GM12864 (cell line): ENCODE data around the gene TSPAN19.

Experiments
- DNase-seq: peaks from one replicate; pipeline ENCODE4 v3.0.0-alpha.2; 2011; ENCODE audit warnings: low read depth
- H3K4me3 ChIP-seq: 2 replicates; pipeline ENCODE4 v1.5.1; 2011; ENCODE audit warnings: mild to moderate bottlenecking, low read depth, low read length, control low read depth
- TF ChIP-seq, protein P1 (sequence below): IDR thresholded peaks from 2 replicates; pipeline ENCODE4 v1.5.1; 2011; ENCODE audit warnings: low read depth, mild to moderate bottlenecking, moderate library complexity, low read length, control low read depth, inconsistent platforms; ENCODE audit errors: missing control alignments

The TSPAN19 gene

DNA sequence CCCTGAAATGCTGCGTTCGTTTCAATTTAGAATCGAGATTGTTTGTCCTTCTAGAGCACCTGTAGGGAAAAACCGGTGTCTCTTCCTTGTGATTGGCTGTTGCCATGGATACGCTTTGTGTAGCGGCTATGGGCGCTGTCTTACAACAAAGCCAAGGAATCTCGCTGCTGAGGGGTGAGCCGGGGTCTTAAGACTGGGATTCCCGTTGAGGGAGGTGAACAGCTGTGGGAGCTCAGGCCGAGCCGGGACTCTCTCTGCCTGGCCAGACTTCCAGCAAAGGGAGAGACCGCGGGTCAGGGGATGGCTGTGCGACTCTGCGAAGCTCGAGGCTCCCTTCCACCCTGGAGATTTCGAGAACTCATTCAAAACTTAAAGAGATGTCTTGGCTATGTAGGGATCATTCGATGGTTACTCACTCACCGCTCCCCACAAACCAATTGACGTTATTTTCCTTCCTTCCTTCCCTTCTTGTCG lies at the start of gene TSPAN19, which contains the start of gene LRRIQ1:
TSPAN19 (minus strand) TSS at position 44 of the 474 bp plus-strand sequence. CDS start 6,331 bp downstream, outside the sequence.
LRRIQ1 (plus strand) TSS at position 118 of the 474 bp plus-strand sequence. CDS start 1,826 bp downstream, outside the sequence.
- TF ChIP-seq, protein P1, sequence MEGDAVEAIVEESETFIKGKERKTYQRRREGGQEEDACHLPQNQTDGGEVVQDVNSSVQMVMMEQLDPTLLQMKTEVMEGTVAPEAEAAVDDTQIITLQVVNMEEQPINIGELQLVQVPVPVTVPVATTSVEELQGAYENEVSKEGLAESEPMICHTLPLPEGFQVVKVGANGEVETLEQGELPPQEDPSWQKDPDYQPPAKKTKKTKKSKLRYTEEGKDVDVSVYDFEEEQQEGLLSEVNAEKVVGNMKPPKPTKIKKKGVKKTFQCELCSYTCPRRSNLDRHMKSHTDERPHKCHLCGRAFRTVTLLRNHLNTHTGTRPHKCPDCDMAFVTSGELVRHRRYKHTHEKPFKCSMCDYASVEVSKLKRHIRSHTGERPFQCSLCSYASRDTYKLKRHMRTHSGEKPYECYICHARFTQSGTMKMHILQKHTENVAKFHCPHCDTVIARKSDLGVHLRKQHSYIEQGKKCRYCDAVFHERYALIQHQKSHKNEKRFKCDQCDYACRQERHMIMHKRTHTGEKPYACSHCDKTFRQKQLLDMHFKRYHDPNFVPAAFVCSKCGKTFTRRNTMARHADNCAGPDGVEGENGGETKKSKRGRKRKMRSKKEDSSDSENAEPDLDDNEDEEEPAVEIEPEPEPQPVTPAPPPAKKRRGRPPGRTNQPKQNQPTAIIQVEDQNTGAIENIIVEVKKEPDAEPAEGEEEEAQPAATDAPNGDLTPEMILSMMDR = no peak
- peak within 1 kb of the TSS; percentile 53 for H3K4me3 ChIP-seq
- DNase-seq = peak; percentile 55

DNA sequence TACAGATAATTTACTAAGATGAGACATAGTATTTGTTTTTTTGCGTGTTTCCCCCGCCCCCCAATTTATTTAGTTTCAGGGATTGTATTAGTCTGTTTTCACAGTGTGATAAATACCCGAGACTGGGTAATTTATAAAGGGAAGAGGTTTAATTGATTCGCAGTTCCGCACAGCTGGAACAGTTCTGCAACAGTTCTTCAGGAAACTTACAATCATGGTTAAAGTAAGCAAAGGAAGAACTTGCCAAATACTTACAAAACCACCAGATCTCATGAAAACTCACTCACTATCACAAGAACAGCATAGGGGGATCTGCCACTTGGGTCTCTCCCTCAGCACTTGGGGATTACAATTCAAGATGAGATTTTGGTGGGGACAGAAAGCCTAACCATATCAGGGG lies 49.0 kb upstream of the TSPAN19 start:
- H3K4me3 ChIP-seq = no peak overlapping the region
- TF ChIP-seq, protein P1 = no peak
- no peak for DNase-seq

DNA sequence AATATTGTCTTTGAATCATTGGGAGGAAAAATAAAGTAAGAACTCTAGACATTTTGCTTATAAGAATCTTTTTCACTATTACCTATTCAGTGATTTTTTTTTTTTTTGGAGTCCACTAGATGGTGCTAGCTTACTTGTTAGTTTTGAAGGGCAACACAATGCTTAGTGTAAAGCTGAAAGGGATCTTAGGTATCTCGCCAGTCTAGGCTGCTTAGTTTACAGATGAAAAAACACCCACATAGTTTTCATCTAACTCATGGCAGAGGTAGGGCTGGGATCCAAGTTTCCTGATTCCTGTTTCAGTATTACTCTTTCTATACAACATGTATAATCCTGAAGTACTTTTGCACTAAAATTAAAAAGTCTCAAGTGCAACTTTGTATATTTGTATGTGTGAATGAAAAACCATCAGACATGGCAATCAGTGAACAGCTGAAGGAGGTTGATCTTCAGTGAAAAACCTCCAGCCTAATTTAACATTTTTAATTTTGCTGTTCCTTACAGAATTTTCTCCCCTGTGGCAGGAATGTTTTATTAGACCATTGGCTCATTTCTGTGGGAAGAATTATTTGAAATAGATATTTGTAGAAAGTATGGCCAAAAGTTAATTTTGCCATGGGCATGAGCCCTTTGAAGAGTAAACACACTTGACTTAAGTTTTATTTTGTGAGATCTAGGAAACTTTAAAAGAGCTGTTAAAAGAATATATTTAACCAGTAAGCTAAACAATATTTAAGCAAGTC lies 40.8 kb upstream of the TSPAN19 start:
- no peak overlapping the region for H3K4me3 ChIP-seq
- no peak for DNase-seq
- TF ChIP-seq, protein P1 = peak; percentile 33

DNA sequence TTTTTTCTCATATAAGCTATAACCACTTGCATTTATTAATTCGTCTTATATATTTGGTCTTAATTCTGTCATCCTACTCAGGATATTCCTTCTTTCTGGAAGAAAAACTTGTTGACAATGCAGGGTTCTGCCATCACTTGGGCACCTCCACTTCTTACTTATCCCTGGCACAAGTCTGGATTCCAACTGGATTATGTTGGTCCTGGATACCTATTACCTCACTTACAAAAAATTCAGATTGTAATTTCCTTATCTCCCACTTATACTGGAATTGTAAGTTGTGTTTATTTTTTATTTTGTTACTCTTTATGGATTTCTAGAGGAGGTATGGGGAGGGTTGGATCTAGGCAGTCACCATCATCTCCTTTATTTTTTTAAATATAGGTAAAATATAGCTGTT lies 36.7 kb upstream of the TSPAN19 start:
- TF ChIP-seq, protein P1 = no peak
- no peak for DNase-seq
- H3K4me3 ChIP-seq = no peak overlapping the region

DNA sequence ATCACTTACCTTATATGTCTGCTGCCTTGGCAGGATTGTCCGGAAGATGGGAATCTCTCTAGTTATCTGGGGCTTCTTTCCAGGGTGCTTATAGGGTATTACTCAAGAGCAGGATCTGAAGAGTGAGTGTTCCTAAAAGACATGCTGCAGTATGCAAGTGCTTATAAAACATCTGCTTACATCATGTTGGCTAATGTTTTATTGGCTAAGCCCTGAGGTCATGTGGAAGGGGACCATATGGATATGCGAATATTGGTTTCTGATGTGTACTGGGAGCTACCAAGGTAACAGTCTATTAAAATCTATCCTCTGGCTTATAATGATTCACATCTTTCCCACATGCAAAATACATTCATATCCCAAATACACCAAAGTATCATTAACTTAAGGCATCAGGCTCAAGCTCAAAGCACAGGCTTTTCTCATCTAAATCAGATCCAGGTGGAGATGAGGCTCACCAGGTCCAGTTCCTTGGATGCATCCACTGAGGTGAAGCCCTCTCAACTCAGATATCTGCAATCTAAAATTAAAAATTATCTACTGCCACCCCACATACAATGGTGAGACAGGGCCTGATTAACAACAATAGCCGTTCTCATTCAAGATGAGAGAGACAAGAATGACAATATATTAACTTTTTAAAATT lies 29.9 kb upstream of the TSPAN19 start:
- no peak overlapping the region for H3K4me3 ChIP-seq
- TF ChIP-seq, protein P1 = no peak
- DNase-seq = no peak

DNA sequence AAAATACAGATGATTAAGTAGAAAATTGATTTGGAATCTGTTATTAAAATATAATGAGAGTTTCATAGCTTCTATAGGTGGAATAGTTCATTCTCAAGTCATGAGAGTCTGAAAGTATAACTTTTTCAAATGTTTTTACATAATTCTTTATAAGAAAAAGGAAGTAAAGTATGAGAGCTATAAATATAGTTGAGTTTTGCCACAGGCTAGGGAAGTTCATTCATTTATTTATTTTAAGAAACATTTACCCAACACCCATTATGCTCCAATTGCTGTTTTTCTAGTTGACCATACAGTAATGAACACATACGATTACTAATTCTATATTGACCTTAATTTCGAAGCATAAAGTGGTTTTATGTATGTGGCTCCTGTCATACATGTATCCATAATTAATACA lies 24.8 kb upstream of the TSPAN19 start:
- no peak for DNase-seq
- no peak overlapping the region for H3K4me3 ChIP-seq
- TF ChIP-seq, protein P1 = no peak
